HG02973 (cell line): ENCODE results near the gene PTBP3.

Source experiments
- ATAC-seq: cut with Tn5 transposase; IDR thresholded peaks from one replicate; pipeline ENCODE4 v1.9.1; 2021; ENCODE audit warnings: moderate library complexity; ENCODE audit not compliant: unreplicated experiment

The PTBP3 gene

DNA sequence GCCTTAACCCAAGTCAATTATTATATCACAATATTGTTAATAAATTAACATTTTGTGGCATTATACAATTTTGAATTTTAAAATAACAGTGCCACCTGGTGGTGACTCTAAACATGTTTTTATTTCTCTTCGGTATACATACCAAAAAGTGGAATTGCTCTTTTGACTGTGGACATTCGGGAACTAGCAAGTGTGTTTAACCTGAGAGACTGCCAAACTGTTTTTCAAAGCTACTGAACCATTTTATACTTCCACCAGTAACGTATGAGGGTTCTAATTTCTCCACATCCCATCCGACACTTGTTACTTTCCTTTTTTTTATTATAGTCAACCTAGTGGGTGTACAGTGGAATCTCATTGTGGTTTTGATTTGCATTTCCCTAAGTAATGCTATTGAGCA is 28.2 kb upstream of the PTBP3 start:
- ATAC-seq: no peak

DNA sequence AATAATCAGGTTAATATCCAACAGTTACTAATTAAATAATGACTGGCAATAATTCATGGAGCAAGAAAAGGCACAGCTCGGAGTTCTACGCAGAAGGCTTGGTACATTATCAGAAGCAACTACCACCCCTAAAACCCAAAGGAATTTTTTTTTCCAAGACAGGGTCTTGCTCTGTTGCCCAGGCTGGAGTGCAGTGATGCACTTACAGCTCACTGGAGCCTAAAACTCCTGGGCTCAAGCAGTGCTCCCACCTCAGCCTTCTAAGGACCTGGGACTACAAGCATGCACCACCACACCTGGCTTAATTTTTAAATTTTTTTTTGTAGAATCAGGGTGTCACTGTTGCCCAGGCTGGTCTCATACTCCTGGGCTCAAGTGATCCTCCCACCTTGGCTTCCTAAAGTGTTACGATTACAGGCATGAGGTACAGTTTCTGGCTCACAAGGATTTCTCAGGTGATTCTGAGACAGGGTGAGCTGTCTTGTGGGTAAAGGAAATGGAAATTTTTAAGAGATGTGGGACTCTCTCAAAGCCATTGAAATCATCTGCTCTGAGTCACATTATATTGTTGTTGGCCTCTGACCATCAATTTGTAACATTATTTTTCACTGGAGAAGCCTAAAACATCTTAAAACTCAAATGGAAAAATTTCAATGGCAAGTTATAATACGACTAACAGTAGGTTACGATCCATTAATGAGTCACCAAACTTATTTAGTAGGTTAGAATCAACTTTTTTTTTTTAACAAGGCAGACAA is 26.8 kb upstream of the PTBP3 start:
- ATAC-seq: no peak

DNA sequence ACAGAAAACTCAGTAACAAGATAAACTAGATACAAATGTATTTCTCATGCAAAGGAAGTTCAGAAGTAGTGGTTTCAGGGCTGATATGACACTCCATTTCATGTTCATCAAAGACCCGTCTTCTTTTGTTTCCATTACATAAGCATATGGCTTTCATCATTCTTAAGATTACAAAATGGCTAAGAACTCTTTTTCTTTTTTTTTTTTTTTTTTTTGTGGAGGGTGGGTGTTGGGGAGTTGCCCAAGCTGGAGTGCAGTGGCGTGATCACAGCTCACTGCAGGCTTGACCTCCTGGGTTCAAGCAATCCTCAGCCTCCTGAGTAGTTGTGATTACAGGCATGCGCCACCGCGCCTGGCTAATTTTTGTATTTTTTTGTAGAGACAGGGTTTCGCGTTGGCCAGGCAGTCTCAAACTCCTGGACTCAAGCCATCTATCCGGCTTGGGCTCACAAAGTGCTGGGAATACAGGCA is 22.0 kb upstream of the PTBP3 start:
- ATAC-seq: no peak

DNA sequence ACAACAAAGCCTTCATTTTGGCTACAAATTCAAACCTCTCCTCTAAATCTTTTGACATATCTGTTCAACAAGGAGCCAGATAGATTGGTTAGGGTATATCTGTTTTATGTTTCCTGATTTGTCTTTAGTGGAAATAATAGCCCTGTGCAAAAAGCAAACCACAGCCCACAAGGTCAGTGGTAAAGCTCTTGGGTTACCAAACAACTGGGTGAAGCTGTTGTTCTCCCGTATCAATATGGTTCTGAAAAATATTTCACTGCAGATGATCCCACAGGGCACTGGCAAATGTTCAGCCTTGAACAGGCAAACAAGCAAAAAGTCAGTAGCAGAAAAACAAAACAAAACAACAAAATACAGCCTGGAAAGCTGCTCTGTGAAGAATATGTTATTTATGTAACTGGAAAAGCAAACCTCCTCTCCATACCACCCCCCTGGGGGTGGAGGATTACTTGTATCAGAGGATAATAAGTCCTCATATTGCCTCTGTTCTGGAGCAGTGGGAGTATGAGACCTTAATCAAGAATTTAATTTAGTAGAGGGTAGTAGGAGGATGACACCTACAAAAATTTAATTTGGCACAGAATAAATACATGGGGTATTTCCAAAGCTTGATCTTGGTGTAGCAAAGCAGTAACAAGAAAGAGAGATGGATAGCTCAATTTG is 20.8 kb upstream of the PTBP3 start:
- ATAC-seq: no peak

DNA sequence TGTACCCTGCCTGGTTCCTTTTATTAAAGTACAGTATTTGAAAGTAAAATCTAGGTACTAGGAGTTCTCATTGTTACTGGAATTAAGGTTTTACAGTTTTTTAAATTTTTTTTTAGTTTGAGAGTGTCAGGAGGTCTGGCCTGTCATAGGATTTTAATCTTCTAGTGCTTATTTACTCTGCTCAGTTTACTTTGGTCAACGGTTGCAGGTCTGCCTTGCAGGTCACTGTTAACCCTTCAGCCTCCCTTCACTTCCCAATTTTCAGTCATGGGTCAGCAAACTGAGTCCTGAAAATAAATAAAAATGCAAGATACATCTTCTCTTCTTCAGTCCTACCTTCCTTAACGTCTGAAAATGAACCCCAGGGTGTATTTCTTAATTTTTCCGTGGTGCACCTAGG is 18.8 kb upstream of the PTBP3 start:
- no peak for ATAC-seq

- no peak for ATAC-seq
Observed at GRCh38 chr9:112351184-112351583, 17.8 kb upstream of the PTBP3 start.

- no peak for ATAC-seq
Observed at GRCh38 chr9:112349008-112349333, 15.6 kb upstream of the PTBP3 start.

- ATAC-seq: no peak
Observed at GRCh38 chr9:112348257-112349007, 15.0 kb upstream of the PTBP3 start.

DNA sequence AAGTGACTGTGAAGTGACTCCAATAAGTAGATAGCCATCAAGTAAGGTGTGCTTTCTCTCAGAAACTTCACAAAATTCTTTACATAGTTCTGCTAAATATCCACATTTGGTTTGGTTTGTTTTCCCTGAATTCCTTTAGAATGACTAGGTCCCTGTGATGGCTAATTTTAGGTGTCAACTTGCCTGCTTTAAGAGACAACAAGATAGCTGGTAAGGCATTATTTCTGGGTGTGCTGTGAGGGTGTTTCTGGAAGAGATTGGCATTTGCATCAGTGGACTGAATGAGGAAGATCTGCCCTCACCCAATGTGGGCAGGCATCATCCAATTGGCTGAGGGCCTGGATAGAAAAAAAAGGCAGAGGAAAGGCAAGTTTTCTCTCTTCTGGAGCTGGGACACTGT is 8.3 kb upstream of the PTBP3 start:
- no peak for ATAC-seq

- no peak for ATAC-seq
Observed at GRCh38 chr9:112339886-112340285, 6.5 kb upstream of the PTBP3 start.

GRCh38 chr9:112338561-112338960 is 5.1 kb upstream of the PTBP3 start:
- ATAC-seq: no peak

DNA sequence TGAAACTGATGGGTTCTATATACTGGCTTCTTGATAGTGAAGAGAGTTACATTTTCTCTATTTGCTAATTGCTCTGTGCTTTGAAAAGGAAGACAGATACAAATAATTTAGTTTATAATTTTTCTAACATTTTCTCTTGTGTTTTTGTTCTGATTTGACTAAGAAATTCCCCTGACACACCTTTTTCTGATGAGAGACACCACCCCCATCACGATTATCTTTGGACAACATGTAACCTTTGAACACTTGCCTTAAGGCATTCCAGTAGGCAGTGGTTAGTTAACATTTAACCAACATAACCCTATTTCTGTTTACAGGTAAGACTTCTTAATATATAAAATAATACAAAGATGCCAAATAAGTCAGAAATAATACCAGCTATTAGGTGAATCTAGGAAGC is 4.1 kb upstream of the PTBP3 start:
- ATAC-seq: no peak

DNA sequence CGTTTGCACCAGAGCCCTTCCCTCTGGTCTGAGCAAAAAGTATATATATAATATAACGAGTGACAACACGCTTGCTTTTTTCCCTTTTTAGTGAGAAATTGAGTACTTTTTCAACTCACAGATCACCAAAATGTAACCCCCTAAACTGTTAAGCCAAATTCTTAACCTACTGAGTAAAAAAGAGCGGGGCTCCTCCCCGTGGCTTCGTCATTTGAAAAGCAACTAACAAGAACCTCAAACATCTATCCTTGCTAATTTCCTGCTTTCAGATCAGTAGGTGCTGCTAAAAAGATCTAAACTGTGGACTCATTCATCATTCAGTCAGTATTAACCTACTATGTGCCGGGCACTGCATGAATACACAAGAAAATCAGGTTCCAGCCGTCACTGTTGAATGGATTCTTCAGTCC is 1.0 kb upstream of the PTBP3 start:
- no peak for ATAC-seq

GRCh38 chr9:112333639-112334431 is 416 bp upstream of the PTBP3 start:
- ATAC-seq: peak; percentile 69

DNA sequence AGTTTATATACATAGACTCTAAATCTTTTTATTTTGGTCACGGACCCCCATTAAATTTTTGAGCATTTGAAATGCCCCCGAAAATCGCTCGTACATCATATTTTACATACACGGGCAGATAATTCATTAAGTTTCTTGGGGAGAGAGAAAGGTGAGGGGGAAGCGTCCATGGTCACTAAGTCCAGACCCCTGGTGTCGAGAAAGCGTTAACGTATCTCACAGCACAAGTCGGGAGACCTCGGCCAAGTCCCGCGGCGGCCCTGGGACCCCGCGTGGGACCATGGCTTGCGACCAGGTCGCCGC is 794 bp downstream of the PTBP3 start:
- ATAC-seq: no peak

- ATAC-seq: no peak
Observed at GRCh38 chr9:112332214-112332613, 1.2 kb downstream of the PTBP3 start.

DNA sequence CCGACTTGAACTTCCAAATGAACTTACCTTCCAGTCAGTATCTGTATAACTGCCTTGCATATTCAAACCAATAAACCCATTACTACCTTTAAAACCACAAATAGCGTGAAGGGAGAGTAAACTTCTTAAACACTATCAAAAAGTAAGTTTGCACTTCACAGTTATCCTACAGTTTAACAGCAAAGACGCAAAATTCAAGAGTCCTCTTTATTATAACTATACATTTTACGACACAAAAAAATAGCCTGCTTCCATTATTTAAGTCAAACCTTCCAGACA is 1.8 kb downstream of the PTBP3 start:
- no peak for ATAC-seq

- ATAC-seq: no peak
Observed at GRCh38 chr9:112328545-112328944, 4.9 kb downstream of the PTBP3 start.

DNA sequence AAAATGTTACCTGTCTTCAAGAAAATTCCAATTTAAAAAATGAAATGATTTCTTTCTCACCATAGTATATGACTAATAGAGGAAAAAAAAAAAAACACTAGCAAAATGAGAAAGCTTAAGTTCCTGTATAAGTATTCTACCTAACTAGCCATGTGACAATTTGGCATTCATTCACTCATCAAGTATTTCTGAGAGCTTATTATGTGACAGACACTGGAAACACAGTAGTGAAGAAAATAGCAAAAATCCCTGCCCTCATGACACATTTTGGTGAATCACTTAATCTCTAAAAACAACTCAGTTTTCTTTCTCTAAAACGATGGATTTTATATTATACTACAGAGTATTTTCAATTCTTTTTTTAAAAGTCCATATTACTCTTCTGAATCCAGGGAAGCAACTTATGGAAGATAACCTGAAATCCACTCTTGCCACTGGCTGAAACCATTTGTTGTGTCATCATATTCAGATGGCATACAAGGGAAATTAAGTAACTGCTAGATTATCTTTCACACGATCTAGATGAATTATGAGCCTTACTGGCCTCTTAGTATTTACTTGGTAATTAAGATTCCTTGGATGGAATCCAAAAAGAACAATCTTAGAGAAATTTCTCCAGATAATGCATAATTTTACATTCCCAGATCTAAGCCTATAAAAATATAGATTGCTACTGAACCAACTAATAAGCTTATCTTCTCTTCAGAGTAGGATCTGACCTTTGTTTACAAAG is 5.5 kb downstream of the PTBP3 start:
- ATAC-seq: no peak

GRCh38 chr9:112326194-112326593 is 7.2 kb downstream of the PTBP3 start:
- ATAC-seq: no peak

- ATAC-seq: no peak
Observed at GRCh38 chr9:112325600-112325999, 7.8 kb downstream of the PTBP3 start.
